ENCODE measurements around the gene ARID3A.
"Not testable (repeated sequence)": the region's sequence is repeated elsewhere in the genome, so short reads cannot be mapped to it uniquely, and the experiment has no call there.

ARID3A gene

DNA sequence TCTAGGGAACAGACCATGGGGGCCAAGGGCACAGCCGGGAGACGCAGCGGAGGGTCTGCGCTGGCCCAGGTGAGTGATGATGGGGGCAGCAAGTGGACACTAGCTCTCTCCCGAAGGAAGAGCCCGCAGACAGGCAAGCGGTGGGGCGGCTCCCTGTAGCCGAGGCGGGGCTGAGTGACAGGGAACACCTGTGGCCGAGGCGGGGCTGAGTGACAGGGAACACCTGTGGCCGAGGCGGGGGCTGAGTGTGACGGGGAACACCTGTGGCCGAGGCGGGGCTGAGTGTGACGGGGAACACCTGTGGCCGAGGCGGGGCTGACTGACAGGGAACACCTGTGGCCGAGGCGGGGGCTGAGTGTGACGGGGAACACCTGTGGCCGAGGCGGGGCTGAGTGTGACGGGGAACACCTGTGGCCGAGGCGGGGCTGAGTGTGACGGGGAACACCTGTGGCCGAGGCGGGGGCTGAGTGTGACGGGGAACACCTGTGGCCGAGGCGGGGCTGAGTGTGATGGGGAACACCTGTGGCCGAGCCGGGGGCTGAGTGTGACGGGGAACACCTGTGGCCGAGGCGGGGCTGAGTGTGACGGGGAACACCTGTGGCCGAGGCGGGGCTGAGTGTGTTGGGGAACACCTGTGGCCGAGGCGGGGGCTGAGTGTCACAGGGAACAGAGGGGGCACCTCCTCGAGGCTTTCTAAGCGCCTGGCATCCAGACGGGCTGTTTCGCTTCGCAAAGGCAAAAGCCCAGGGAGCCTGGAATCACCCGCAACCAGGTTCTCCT is 34.2 kb upstream of the ARID3A start:
- not testable (repeated sequence) for DNase-seq

DNA sequence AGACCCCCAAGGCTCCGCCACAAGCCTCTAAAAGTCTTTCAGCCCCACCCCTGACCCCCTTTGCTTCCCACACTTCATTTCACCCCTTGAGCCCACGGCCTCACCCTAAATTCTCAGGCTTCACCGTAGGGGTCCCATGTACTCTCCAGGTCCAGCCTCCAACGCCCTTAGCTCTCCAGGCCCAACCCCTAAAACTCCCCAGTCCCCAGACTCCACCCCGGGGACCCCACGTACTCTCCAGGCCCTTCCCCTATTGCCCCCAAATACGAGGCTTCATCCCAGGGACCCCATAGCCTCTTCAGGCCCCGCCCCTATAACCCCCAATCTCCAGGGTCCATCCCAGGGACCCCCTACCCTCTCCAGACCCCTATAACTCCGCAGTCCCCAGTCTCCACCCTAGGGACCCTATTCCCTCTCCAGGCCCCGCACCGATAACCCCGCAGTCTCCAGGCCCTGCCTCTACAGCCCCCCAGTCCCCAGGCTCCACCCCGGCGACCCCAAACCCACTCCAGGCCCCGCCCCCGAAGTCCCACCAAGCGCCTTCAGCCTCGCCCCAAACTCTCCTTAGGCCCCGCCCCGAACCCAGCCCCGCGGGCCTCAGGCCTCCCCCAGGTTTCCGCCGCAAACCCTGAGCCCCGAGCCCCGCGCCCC is 33.5 kb upstream of the ARID3A start:
- no peak for DNase-seq

DNA sequence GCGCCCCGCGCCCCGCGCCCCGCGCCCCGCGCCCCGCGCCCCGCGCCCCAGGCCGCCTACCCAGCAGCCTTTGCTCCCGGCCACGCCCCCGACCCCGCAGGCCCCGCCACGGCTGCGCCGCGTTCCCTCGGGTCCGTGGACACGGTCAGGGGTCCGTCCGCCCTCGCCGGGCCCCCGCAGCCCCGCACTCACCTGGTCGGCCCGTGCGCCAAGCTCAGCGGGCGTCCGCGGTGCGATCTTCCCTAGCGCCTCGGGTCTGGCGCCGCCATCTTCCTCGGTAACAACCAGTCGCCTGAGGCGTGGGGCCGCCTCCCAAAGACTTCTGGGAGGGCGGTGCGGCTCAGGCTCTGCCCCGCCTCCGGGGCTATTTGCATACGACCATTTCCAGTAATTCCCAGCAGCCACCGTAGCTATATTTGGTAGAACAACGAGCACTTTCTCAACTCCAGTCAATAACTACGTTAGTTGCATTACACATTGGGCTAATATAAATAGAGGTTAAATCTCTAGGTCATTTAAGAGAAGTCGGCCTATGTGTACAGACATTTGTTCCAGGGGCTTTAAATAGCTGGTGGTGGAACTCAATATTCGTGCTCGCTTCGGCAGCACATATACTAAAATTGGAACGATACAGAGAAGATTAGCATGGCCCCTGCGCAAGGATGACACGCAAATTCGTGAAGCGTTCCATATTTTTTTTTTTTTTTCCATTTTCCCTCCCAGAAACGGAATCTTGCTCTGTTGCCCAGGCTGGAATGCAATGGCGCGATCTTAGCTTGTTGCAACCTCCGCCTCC is 32.7 kb upstream of the ARID3A start, which contains the start of the genes MED16 and RNU6-9:
Gene MED16 (minus strand): TSS at position 294 of the 796 bp plus-strand sequence. CDS start 2,056 bp downstream, outside the sequence.
Gene RNU6-9 (plus strand): TSS at position 591 of the 796 bp plus-strand sequence.
- peak; percentile 94 to 96 for DNase-seq

DNA sequence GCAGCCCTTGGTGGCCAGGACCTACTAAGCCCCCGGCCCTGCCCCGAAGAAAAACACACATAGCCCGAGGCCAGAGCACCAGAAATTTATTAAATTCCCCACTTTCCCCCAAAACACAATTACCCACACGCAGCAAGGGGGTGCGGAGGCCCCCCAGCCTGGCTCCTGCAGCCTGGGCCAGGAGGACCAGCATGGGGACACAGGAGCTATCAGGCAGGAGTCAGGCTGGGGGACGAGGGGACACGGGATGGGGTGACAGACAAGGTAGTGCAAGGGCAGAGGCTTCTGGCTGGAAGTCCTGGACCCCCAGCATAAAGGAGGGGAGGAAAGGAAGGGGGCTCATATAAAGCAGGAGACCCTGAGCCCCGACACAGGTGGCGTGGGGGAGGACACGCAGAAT is 29.4 kb upstream of the ARID3A start:
- DNase-seq = no peak

DNA sequence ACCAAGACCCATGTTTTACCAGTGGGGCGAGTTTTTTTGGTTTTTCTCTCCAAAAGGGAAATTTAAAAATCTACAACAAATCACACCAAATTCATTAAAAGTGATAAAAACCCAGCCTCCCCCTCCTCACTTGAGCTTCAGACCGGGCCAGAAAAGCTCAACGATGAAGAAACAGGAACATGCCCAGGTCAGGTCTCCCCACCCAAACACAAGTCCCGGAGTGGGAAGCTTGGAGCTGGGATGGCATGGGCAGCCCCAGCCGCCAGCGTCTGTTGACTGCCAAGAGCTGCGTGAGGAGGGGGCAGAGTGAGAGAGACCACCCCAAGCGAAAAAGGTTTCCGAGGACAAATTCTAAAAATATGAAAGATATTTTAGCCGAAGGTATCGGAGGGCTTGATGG is 28.8 kb upstream of the ARID3A start:
- no peak for DNase-seq

DNA sequence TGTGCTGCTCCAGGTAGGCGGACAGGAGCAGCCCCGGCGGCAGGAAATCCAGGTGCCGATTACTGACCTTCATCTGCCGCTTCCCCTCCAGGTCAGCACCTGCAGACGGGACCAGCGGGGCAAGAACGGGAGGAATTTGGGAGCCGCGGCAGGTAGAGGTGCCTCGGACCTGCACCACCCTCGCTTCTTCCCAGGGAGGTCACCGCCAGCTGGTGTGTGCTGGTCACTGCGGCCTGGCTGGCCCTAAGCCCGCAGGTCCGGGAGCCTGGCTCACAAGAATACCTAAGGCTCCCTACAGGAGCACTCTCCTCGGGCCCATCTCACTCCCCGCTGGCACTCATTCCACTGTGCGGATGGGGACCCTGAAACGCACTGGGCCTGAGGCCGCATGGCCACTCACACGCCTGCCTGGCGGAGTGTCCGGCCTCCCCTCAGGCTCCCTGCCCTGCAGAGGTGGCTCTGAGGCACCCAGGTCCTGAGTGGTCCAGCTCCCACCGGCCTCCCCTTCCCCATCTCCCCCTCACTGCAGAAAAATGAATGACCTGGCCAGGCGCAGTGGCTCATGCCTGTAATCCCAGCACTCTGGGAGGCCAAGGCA is 28.3 kb upstream of the ARID3A start:
- no peak for DNase-seq

DNA sequence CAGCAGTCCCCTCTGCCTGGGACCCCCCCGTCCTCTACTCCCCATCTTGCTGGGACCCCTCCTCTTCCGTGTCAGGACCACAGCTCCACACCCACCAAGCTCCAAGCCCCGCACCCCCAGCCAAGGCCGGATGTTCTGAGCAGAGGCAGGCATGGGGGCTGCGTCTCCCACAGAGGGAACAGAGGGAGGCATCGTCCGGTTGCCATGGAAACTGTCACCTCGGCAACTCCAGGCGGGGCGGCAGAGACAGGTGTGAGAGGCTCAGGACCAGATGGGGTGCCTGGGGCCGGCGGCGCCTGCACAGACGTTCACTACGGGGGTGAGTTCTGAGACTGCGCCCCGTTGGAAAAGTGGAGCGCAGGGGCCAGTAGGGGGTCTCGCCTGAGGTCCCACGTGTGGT is 27.2 kb upstream of the ARID3A start:
- no peak for DNase-seq

DNA sequence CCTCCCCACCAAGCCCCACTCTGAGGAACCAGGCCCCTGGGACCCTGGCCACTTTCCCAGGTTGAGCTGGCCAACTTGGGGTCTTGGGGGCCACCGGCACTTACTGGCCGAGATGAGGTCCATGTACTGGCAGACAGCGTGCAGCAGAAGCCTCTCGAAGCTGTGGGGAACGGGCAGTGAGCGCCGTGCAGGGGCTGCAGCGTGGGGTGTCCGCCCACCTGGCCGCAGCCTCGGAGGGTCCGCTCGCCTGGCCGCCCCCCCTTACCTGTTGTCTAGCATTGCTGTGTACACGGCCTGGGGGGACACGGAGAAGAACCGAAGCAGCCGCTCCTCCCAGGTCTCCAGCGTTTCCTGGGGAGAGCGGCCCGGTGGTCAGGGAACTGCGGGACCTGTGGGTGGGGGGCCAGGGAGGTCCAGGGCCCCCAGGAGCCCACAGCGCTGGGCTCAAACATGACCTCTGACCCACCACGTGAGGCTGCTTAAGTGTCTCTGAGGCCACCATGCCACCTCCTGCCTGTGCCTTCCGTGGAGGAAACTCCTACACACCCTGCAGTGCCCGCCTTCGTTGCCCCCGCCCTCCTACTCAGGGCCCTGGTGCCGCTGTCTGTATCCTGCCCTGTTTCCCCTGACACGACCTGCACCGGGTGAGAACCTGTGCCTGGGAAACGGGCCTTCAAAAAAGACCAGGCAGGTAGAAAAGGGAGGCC is 26.3 kb upstream of the ARID3A start:
- no peak for DNase-seq

DNA sequence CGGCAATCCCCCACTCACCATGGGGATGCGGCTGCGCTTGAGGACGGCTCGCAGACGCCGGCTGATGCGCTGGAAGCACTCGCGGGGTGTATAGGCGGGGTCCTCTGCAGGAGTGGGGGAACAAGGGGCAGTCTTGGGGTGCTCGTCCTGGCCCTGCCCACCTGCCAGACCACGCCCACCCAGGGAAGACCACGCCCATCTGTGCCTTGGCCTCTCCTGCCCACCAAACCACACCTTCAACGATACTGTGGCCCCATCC is 25.9 kb upstream of the ARID3A start:
- DNase-seq = no peak

DNA sequence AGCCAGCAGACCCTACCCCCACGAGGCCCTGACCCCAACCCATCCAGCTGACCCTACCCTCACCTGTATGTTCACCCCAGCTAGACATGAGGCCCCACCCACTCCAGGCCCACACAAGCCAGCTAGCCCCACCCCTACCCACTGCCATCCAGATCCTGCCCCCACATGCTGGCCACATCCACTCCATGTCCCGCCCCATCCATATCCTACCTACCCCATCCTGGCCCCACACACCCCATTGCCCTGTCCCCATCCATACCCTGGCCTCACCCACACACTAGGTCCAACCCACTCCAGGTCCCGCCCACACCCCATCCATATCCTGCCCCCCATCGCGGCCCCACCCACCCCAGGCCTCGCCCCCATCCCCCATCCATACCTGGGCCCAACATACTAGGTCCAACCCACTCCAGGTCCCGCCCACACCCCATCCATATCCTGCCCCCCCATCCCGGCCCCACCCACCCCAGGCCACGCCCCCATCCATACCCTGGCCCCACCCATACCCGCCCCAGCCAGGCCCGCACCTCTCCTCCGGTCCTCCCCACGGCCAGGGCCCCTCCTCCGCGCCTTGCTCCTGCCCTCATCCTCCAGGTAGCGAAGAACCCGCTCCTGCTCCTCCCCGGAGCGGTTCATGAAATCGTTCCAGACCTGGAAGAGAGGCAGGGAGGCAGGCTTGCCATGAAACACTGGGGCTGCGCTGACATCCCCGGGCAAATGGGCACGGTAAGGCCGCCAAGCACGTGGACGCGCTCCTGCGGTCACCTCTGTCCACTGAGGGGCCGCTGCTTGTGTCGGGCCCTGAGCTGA is 25.3 kb upstream of the ARID3A start:
- no peak for DNase-seq

DNA sequence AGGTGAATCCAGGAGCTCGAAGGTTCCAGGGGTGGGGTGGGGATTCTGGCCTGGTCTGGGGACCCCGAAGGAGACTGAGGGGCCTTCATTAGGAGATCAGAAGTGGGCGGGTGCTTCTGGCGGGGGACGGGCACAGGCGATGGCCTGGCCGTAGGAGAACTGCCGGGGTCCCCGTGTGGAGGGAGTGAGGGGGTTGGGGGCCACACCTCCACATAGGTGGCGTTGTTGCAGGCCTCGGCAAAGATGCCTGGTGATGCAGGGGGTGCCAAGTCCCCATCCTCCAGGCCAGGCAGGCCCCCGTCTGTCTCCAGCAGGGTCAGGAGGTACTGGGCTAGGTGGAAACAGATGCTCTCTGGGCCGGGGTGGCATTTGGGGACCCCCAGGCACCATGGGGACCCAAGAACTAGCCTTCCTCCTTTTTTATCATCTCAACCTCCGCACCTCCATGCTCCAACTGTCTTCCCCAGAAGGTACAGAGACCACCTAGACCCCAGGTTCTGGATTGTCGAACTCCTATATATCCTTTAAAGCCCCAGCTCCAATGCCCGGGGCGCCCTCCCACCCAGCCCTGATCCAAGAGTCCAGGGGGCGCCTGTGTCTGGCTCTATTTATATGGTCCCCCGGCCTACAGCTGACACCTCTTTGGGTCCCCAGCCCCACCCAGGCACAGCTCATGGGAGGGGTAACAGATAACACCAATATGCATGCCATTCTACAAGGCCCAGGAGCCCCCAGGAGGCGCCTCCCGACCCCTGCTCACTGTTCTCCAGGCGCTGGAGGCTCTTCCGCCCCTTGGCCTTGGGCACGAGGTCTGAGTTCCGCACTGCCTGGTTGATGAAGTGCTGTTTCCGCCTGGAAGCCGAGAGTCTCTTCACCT is 24.4 kb upstream of the ARID3A start:
- DNase-seq = no peak

DNA sequence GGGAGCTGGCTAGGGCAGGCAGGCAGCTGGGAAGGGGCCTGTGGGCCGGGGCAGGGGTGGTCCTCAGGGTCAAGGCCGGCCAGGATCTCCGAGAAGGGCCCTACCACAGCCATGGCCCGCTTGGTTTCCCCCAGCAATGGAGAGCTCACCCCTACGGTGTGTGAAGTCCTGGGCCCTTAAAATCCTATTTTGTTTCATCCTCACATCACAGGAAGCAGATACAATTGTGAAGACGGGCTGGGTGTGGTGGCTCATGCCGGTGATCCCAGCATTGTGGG is 23.8 kb upstream of the ARID3A start:
- DNase-seq = no peak

DNA sequence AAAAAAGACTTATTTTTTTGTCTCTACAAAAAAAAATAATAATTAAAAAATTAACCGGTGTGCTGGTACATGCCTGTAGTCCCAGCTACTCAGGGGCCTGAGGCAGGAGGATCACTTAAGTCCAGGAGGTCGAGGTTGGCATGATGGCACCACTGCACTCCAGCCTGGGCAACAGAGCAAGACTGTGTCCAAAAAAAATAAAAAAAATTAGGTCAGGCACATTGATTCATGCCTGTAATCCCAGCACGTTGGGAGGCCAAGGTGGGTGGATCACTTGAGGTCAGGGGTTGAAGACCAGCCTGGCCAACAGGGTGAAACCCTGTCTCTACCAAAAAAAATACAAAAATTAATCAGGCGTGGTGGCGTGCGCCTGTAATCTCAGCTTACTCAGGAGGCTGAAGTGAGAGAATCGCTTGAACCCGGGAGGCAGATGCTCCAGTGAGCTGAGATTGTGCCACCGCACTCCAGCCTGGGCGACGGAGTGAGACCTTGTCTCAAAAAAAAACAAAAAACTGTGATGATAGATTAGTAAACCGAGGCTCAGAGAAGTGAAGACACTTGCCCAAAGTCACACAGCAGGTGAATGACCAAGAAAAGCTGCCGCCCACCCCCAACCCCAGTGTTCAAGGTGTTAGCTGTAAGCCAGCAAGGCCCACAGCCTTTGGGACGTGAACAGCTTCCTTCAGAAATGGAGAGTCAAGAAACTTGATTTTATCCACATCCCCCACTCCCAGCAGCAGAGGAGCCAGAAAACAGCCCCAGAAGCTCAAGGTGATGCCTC is 23.2 kb upstream of the ARID3A start:
- no peak for DNase-seq

DNA sequence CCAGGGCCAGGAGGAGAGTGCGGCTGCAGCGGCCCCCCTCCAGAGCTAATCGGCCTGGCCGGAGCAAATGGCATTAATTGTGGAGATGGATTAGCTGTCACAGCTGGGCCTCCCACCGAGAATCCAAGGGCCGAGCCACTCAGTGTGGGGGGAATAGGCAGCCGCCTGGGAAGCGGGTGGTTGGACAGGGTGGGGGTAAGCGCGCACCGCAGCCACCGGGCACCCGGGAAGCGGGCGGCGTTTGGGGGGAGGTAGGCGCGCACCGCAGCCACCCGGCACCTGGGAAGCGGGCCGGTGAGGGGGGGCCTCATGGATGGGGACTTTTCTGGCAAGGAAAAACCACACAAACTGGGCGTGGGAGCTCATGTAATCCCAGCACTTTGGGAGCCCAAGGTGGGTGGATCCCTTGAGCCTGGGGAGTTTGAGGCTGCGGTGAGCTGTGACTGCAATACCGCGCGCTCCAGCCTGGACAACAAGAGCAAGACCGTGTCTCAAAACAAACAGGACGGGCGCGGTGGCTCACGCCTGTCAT is 22.5 kb upstream of the ARID3A start:
- DNase-seq = no peak

DNA sequence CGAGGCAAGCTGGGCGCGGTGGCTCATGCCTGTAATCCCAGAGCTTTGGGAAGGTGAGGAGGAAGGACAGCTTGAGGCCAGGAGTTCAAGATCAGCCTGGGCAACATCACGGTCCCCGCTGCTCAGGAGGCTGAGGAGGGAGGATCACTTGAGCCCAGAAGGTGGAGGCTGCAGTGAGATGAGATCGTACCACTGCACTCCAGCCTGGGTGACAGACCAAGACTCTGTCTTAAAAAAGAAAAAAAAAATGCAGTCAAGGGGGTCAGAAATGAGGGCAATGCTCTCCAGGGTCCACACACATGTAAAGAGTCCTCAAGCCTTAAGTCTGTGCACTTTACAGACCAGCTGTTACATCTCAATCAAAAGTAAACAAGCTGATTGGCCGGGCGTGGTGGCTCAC is 21.3 kb upstream of the ARID3A start:
- DNase-seq = no peak

DNA sequence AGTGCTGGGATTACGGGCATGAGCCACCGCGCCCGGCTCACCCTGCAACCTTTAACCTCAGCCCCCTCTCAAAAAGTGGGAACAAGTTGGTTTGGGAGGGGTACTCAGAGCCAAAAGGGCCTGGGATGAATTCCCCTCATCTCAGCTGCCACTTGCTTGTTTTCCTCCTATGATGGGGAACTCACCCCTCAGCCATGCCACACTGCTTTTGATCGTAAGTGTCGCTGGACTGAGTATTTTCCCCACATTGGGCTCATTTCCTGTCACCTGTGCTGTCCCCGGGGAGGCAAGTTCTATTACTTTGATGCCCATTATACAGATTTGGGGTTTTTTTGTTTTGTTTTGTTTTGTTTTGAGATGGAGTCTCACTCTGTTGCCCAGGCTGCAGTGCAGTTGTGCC is 19.4 kb upstream of the ARID3A start:
- DNase-seq = no peak

DNA sequence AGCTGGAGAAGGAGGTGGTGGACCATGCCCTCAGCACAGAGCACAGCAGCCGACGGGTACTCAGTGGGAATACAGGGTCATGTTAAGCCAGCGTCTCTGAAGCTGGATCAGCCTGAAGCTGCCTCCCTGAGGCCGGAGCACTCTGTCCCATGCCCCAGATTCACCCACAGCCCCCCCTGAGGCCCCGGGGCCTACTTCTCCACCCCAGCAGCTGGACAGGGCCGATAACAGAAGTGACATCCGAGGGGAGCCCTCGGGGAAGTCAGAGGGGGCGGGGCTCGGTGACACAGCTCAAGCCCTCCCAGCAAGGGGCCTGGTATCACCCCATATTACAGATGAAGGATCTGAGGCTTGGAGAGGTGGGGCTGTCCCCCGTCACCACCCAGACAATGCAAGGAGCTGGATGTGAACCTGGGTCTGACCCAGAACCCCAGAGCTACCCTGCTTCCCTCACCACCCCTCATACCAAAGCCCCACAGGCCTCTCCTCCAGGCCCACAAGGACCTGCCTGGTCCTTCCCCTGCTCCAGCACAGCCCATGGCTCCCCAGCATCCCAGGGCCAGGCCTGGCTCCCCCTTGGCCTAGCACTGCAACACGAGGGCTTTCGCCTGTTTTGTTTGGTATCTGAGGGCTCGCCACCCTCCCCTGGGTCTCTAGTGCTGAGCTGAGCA is 18.5 kb upstream of the ARID3A start:
- DNase-seq = no peak

DNA sequence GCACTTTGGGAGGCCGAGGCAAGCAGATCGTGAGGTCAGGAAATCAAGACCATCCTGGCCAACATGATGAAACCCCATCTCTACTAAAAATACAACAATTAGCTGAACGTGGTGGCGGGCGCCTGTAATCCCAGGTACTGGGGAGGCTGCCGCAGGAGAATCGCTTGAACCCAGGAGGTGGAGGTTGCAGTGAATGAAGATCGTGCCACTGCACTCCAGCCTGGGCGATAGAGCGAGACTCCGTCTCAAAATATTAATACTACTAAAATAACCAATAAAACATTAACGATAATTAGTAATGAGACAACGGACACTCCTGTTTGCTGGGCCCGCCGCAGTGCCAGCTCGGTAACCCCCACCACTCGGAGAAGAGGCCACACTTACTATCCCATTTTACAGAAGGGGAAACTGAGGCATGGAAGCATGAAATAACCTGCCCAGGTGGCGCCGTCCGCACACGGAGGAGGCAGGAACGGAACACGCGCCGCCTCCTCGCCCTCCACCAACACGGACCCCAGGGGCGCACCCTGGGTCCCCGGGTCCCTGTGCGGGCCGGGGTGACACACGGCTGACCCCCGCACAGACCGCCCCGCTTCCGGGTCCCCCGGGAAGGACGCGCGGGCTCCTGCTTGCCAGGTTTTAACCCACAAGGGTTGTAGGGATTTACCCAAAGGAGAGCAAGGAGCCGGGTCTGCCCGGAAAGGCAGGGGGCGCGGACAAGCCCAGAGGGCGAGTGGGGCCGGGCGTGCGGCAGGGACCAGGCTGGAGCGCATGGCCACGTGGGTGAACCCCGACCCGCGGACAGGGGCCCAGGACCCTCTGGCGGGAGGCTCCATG is 14.4 kb upstream of the ARID3A start:
- DNase-seq = no peak
